ENCODE data around the gene MAD1L1. TPM values are rescaled to one million over a fixed set of nuclear protein-coding genes. Genes with fewer than 3 reads are reported as not detected.

MAD1L1 gene
- total and polyA plus RNA-seq, 2 of the 4 experiments (the other 2 are of a cell fraction) = 29.0 to 40.9 TPM

- Histone ChIP-seq H3K4me2 (ENCODE audit: low read depth, low read length) (no peak overlapping the region), H2AK9ac (replicated peaks; ENCODE audit: low read depth, low read length, poor library complexity) (no peak overlapping the region), H2AFZ (replicated peaks; ENCODE audit: low read length, poor library complexity) (no peak overlapping the region), H4K20me1 (ENCODE audit: insufficient read depth, low read length) (no peaks in the 10 kb centered on the region; the same call in 1 of the 2 replicates), H3K14ac (replicated peaks; ENCODE audit: low read depth, low read length) (no peak overlapping the region), H3K23ac (ENCODE audit: low read depth, low read length) (no peak overlapping the region), H2BK15ac (ENCODE audit: low read depth, low read length) (no peak overlapping the region), H4K91ac (ENCODE audit: insufficient read depth, low read depth, low read length) (no peak overlapping the region), H3K36me3 (ENCODE audit: control insufficient read depth, insufficient read depth, low read length) (peaks cover 8% of the 10 kb centered on the region), H3K56ac (ENCODE audit: extremely low read depth, insufficient read depth, low read length) (no peak overlapping the region), H2BK120ac (ENCODE audit: low read depth, low read length) (no peak overlapping the region), H2AK5ac (ENCODE audit: low read depth, low read length) (no peak overlapping the region), H2BK5ac (ENCODE audit: low read depth, low read length, poor library complexity, severe bottlenecking) (no peak overlapping the region), H3K27me3 (ENCODE audit: control insufficient read depth, insufficient read depth, low read length) (no peaks in the 10 kb centered on the region), H4K8ac (ENCODE audit: low read depth in 2 of 2, low read length in 2 of 2) (no peak overlapping the region), H3K9me3 (ENCODE audit: control insufficient read depth, insufficient read depth, low read length) (peaks cover 6% of the 10 kb centered on the region), H2BK20ac (ENCODE audit: low read depth, low read length) (no peak overlapping the region), H4K5ac (ENCODE audit: low read depth, low read length) (no peak overlapping the region), H3K4me1 (ENCODE audit: control insufficient read depth, insufficient read depth, low read length) (no peaks in the 10 kb centered on the region), H3K4me3 (ENCODE audit: insufficient read depth, low read depth, low read length) (no peak overlapping the region), H3K4ac (ENCODE audit: low read depth, low read length) (no peak overlapping the region), H3K9me1 (ENCODE audit: insufficient read depth, low read length) (peaks cover 4% of the 10 kb centered on the region; the same call in 1 of the 2 replicates), H3K79me1 (ENCODE audit: low read depth in 1 of 2, low read length in 2 of 2) (peaks cover under 1 to 15% of the 10 kb centered on the region in 2 experiments; a peak in 1 of 4 replicates), H3K9ac (ENCODE audit: low read depth, low read length) (no peak overlapping the region), H3K18ac (ENCODE audit: low read depth, low read length) (no peak overlapping the region), H3K27ac (ENCODE audit: insufficient read depth, low read length) (no peak overlapping the region)
- no peak for DNase-seq
- BruUV-seq (replicated peaks) = no TSS peak
- 92% methylated on average over 12 of the region's 25 CpGs; no CpG with 5 or more reads in 1 of the 2 experiments for WGBS, 2 experiments (ENCODE audit: extremely low coverage in 2 of 2, insufficient read length in 1 of 2)
- in situ Hi-C loops (cut with MboI; ENCODE audit: low sequenced_read_pairs) (no loop called here), dilution Hi-C loops (cut with HindIII; ENCODE audit: low sequenced_read_pairs, unreplicated experiment) (no loop called here), intact Hi-C loops (cut with micrococcal nuclease) (no loop called here)
- TF ChIP-seq RAD21 (IDR thresholded peaks at IDR 0.05; ENCODE audit: low read length) = no peak
- no peak for TF ChIP-seq POLR2A (IDR thresholded peaks at IDR 0.05; ENCODE audit: low read depth, low read length)
- no peak for TF ChIP-seq MAFK (IDR thresholded peaks at IDR 0.05; ENCODE audit: low read depth, low read length)
- no peak for TF ChIP-seq BHLHE40 (IDR thresholded peaks at IDR 0.05; ENCODE audit: low read depth, low read length)
- TF ChIP-seq MXI1 (IDR thresholded peaks at IDR 0.05; ENCODE audit: borderline replicate concordance, low read depth, low read length) = no peak
- no peak for TF ChIP-seq RCOR1 (IDR thresholded peaks at IDR 0.05; ENCODE audit: insufficient replicate concordance, low read length)
- TF ChIP-seq SMC3 (IDR thresholded peaks at IDR 0.05; ENCODE audit: low read depth, low read length) = no peak
- no peak for TF ChIP-seq CHD1 (IDR thresholded peaks at IDR 0.05; ENCODE audit: low read depth, low read length)
- TF ChIP-seq CEBPB (IDR thresholded peaks at IDR 0.05; ENCODE audit: low read depth, low read length) = no peak
- no peak for TF ChIP-seq NFE2L2 (IDR thresholded peaks at IDR 0.05; ENCODE audit: low read depth, low read length)
- no peak for TF ChIP-seq ELK1 (IDR thresholded peaks at IDR 0.05; ENCODE audit: borderline replicate concordance, low read depth, low read length)
- no peak for TF ChIP-seq MAZ (IDR thresholded peaks at IDR 0.05; ENCODE audit: borderline replicate concordance, low read depth, low read length)
- TF ChIP-seq RFX5 (IDR thresholded peaks at IDR 0.05; ENCODE audit: low read depth, low read length) = no peak
- no peak for TF ChIP-seq CTCF (conservative IDR thresholded peaks at IDR 0.05; ENCODE audit: low read depth, low read length)
- TF ChIP-seq USF2 (IDR thresholded peaks at IDR 0.05; ENCODE audit: low read depth, low read length) = no peak
- ChIA-PET POLR2A (ENCODE audit: unreplicated experiment) (no interaction called here), CTCF (no interaction called here)
- ATAC-seq (ENCODE audit: low read depth) = no peak
Measured at GRCh38 chr7:1964211-1964912, 268.4 kb downstream of the MAD1L1 start.
